ENCODE data around the gene CDKN2B.

Gene CDKN2B

GRCh38 chr9:22035591-22036011 lies 26.5 kb upstream of the CDKN2B start:
- in situ Hi-C loops (cut with MboI; ENCODE audit: low sequenced_read_pairs): no loop called here

GRCh38 chr9:22033012-22033630 lies 24.0 kb upstream of the CDKN2B start:
- in situ Hi-C loops (cut with MboI; ENCODE audit: low sequenced_read_pairs): no loop called here

- in situ Hi-C loops (cut with MboI; ENCODE audit: low sequenced_read_pairs): no loop called here
These were observed 22.7 kb upstream of the CDKN2B start for GRCh38 chr9:22031655-22032411.

DNA sequence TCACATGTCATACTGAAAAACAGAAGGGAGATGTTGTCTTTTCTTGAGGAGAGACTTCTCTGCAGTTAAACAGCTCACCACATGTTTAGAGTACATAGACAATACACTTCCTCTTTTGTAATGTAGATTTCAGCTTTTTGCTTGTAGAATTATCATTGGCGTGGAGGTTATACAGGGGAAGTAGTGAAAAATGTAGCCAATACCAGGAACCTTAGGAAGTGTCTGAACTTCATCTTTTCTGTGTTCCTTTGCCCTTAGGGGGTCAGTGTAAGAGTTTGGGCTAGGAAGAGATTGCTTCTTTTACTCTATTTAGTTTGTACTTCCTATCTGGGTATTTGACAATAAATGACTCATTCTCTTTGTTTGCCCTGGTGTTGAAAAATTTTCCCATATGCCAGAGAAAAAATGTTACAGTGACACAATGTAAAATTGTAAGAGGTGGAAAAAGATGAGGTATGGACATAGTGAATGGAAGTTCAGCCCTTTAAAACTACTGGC lies 21.0 kb upstream of the CDKN2B start:
- in situ Hi-C loops (cut with MboI; ENCODE audit: low sequenced_read_pairs): no loop called here

GRCh38 chr9:22029231-22029630 lies 20.1 kb upstream of the CDKN2B start:
- in situ Hi-C loops (cut with MboI; ENCODE audit: low sequenced_read_pairs): no loop called here

- in situ Hi-C loops (cut with MboI; ENCODE audit: low sequenced_read_pairs): no loop called here
These were observed 19.3 kb upstream of the CDKN2B start for GRCh38 chr9:22028394-22028793.

GRCh38 chr9:22026696-22027095 lies 17.6 kb upstream of the CDKN2B start:
- in situ Hi-C loops (cut with MboI; ENCODE audit: low sequenced_read_pairs): no loop called here

- in situ Hi-C loops (cut with MboI; ENCODE audit: low sequenced_read_pairs): no loop called here
These were observed 13.3 kb upstream of the CDKN2B start for GRCh38 chr9:22022396-22022795.

DNA sequence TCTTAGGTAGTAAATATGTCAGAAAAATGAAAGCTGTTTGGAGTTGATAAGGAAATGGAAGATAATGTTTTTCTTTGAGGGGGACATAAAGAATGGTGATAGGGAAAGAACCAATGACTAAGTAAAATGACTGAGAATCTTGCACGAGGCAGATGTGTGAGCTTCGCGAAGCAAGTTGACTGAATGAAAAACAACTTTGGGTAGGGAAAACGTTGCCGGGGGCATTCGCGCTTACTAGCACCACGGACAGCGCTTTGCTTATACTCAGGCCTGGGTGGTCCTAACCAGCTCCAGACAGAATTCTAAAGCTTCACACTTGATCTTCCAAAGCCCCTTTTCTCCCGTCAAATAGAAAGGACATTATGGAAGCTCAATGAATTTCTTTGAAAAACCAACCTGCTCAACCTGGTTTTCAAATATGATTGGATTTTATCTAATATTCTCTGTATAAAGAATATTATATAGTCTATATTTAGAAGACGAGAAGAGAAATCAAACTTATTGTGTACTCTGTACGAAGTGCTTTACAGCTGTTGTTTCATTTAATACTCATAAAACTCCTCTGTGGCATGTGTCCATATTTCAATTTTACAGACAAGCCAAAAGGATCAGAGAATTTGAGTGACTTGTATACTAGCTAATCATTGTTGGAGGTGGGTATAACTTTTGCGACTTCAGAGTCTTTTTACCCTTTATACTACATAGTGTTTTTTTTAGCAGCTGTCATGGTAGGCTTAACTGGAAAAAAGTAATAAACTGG lies 1.9 kb upstream of the CDKN2B start:
- in situ Hi-C loops (cut with MboI; ENCODE audit: low sequenced_read_pairs): no loop called here

GRCh38 chr9:22009506-22009867 lies 382 bp upstream of the CDKN2B start:
- in situ Hi-C loops (cut with MboI; ENCODE audit: low sequenced_read_pairs): no loop called here

DNA sequence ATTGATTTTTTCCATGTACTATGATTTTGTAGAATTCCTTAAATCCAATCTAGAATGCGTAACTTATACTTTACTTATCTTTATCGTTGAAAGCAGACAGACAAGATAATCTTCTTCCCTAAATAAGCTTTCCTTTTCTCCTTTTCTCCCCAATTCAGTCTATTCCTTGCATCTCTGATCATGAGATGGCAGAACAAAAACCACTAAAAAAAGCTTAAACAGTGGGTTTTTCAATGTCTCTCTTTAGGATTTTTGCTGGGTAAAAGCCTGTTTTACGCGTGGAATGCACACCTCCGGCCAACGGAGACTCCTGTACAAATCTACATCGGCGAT lies 755 bp downstream of the CDKN2B start:
- in situ Hi-C loops (cut with MboI; ENCODE audit: low sequenced_read_pairs): no loop called here

DNA sequence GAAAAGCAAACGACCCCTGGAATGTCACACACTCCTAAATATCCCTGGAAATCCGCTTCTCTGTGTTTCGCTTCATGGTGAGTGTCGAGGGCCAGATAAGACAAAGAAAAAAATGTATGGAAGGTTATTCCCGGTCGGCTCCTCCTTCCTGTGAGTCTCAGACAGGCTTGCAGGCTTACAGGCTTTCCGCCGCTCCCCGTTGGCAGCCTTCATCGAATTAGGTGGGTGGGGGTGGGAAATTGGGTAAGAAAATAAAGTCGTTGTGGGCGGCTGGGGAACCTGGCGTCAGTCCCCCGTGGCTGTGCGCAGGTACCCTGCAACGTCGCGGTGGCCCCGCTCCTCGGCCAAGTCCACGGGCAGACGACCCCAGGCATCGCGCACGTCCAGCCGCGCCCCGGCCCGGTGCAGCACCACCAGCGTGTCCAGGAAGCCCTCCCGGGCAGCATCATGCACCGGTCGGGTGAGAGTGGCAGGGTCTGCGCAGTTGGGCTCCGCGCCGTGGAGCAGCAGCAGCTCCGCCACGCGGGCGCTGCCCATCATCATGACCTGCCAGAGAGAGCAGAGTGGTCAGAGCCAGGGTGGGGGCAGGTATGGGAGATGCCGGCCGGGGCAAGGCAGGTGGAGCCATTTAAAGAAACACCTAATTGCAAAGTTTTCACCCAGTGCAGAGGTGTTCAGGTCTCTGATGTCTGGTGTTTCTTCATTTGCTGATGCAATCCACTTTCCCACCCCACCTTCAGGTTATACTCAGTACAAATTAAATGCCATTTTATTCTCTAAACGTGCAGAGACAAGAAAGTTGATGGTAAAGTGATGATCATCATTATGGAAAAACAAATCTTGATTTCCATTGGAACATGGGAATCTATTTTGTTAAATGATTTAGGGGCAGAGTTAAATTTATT lies 3.2 kb downstream of the CDKN2B start:
- in situ Hi-C loops (cut with MboI; ENCODE audit: low sequenced_read_pairs): no loop called here

- in situ Hi-C loops (cut with MboI; ENCODE audit: low sequenced_read_pairs): no loop called here
These were observed 3.9 kb downstream of the CDKN2B start for GRCh38 chr9:22005021-22005701.

DNA sequence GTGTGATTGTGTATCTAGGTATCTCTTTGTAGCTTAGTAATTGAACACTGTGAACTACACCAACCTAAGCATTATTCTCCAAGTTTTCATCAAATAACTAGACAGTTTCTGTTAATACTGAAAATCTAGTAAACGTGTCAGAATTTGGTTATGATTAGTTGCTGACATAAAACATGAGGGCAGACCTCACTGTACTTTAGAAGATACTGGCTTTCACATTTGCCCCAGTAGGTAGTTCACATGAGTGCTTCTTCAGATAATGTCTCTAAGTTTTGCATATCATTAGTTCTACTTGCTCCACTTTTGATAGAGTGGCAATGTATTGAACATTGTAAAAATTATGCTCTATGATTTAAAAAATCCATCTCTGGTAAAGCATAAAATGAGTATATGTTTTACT lies 7.1 kb downstream of the CDKN2B start:
- in situ Hi-C loops (cut with MboI; ENCODE audit: low sequenced_read_pairs): no loop called here

DNA sequence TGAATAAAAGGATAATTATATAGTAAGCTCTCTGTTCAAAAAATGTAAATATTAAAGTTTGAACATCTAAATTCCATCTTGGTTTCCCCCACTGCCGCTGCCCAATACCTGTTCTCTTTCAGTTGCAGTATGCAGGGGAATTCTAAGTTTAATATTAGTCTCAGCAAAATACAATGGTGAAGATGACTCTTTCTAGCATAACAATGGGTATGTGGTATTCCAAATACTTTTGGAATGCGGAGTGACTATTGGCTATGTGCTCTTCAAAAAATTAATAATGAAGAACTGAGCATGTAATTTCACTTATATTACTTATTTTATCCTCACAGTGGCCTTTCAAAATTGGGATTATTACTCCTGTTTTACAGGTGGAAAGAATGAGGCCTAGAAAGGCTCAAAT lies 11.1 kb downstream of the CDKN2B start:
- in situ Hi-C loops (cut with MboI; ENCODE audit: low sequenced_read_pairs): no loop called here

- in situ Hi-C loops (cut with MboI; ENCODE audit: low sequenced_read_pairs): no loop called here
These were observed 11.6 kb downstream of the CDKN2B start for GRCh38 chr9:21997480-21997879.

- in situ Hi-C loops (cut with MboI; ENCODE audit: low sequenced_read_pairs): no loop called here
These were observed 12.2 kb downstream of the CDKN2B start for GRCh38 chr9:21996858-21997257.

DNA sequence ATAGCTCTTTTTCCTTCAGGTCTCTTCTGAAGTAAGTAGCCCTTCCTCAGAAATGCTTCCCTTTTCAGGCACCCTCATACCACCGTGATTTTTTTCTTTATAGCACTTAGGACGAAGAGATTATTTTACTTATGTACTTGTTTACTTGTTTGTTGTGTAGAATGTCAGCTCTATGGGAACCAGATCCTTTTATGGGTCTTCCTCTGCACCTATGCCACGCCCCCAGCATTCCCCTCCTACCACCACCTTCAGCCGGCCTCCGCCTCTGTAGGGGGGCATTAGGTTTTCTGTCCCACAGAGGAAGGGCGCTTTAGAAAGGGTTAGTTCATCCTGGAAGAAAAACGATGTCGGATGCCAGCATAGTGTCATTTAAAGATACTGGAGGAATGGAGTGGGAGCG lies 12.7 kb downstream of the CDKN2B start:
- in situ Hi-C loops (cut with MboI; ENCODE audit: low sequenced_read_pairs): no loop called here

DNA sequence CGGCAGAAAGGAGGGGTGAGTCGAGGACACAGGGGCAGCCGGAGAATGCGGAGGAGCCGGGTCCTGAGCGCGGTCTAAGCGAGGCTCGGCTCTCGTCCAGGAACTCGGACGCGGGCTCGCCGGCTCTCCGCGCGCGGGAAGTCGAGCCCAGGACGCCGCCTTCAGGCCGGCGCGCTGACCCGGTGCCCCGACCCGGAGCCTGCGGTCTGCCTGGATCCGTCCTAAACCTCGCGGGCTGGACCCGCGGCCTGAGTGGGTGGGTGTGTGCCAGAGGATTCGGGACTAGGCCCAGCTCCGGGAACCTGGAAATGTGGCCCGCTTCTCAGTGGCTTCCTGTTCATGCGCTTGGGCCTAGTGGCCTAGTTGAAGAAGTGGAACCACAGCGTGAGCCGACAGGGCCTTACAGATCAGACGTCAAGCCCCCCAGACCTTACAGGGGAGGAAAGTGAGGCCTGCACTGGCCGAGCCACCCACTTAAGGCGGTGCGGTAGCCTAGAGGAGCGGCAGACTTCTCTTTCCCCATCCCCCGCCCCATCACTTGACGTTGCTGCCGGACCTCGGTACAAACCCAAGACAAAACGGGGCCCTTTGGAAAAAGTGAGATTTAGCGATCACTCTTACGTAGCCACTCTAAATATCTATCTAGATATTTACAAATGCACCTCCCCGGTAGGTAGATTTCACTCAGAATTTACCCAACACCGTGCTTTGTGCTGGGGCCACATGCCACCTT lies 13.3 kb downstream of the CDKN2B start:
- in situ Hi-C loops (cut with MboI; ENCODE audit: low sequenced_read_pairs): no loop called here
